PFSK-1 (cell line): Measurements from ENCODE around the gene C18orf54.

ENCODE experiments used
- FOXP2 ChIP-seq: optimal IDR thresholded peaks from 2 replicates; pipeline ENCODE3; 2011; ENCODE audit warnings: borderline replicate concordance, control low read depth, inconsistent platforms; ENCODE audit not compliant: insufficient read depth; ENCODE audit errors: extremely low read length, extremely low read depth
- POLR2AphosphoS5 ChIP-seq: IDR thresholded peaks from 2 replicates; pipeline ENCODE4 v1.6.1; 2012; ENCODE audit warnings: low read depth, mild to moderate bottlenecking, control low read depth, low read length, moderate library complexity
- SIN3A ChIP-seq: IDR thresholded peaks from 2 replicates; pipeline ENCODE4 v1.6.1; 2012; ENCODE audit warnings: mild to moderate bottlenecking, low read length, moderate library complexity, borderline replicate concordance; ENCODE audit not compliant: insufficient read depth
- TAF1 ChIP-seq: IDR thresholded peaks from 2 replicates; pipeline ENCODE4 v1.6.1; 2012; ENCODE audit warnings: low read length, control low read depth, borderline replicate concordance; ENCODE audit not compliant: insufficient read depth
- TF ChIP-seq, protein P1 (sequence below), 2 experiments: IDR thresholded peaks; 2 replicates each; pipeline versions ENCODE4 v1.6.1 to v1.8.0; 2011 to 2012; ENCODE audit warnings: low read depth in 2 of 2, low read length in 2 of 2, control low read depth in 1 of 2, inconsistent platforms in 1 of 2, mild to moderate bottlenecking in 1 of 2, moderate library complexity in 1 of 2; ENCODE audit not compliant: insufficient read depth in 1 of 2

C18orf54 gene

DNA sequence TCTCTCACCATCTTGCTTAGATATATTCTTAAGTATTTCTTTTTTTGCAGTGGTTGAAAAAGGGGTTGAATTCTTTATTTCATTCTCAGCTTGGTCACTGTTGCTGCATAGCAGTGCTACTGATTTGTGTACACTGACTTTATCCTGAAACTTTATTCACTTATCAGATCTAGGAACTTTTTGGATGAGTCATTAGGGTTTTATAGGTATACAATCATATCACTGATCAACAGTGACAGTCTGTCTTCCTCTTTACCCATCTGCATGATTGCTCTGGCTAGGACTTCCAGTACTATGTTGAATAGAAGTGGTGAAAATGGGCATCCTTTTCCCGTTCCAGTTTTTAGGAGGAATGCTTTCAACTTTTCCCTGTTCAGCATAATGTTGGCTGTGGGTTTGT is 6.5 kb upstream of the C18orf54 start:
- TF ChIP-seq TAF1 (no peak), FOXP2 (no peak), POLR2AphosphoS5 (no peak), SIN3A (no peak)
- TF ChIP-seq, protein P1, sequence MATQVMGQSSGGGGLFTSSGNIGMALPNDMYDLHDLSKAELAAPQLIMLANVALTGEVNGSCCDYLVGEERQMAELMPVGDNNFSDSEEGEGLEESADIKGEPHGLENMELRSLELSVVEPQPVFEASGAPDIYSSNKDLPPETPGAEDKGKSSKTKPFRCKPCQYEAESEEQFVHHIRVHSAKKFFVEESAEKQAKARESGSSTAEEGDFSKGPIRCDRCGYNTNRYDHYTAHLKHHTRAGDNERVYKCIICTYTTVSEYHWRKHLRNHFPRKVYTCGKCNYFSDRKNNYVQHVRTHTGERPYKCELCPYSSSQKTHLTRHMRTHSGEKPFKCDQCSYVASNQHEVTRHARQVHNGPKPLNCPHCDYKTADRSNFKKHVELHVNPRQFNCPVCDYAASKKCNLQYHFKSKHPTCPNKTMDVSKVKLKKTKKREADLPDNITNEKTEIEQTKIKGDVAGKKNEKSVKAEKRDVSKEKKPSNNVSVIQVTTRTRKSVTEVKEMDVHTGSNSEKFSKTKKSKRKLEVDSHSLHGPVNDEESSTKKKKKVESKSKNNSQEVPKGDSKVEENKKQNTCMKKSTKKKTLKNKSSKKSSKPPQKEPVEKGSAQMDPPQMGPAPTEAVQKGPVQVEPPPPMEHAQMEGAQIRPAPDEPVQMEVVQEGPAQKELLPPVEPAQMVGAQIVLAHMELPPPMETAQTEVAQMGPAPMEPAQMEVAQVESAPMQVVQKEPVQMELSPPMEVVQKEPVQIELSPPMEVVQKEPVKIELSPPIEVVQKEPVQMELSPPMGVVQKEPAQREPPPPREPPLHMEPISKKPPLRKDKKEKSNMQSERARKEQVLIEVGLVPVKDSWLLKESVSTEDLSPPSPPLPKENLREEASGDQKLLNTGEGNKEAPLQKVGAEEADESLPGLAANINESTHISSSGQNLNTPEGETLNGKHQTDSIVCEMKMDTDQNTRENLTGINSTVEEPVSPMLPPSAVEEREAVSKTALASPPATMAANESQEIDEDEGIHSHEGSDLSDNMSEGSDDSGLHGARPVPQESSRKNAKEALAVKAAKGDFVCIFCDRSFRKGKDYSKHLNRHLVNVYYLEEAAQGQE (IDR thresholded peaks at IDR 0.05; ENCODE audit: insufficient read depth in 1 of 2, low read depth in 2 of 2, low read length in 2 of 2), result no peak

DNA sequence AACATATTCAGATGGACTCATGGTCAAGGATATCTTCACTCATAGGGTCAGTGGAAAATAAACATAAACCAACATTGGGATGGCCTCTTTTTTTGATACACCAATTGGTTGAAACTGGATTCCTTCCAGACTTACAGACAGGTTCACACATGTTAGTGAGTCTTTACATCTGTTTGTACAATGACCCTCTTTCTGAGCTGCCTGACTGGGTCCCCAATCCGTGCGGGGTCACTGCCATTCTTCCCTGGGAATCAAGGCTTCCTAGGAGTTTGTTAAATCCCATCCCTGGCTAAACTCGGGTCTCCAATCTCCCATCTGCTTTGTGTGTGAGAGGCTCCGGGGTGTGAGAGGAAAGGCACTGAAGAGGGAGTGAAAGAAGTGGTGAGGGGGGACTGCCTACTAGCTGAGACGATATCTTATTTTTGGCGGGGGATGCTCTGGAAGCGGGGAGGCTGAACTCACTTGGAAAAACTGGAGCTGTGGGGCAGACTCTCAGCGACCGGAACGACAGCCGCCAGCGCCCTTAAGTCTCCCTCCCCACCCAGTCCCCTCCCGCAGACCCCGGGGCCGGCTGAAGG is 535 bp upstream of the C18orf54 start:
- TF ChIP-seq SIN3A (no peak), FOXP2 (no peak), POLR2AphosphoS5 (no peak), TAF1 (no peak)
- TF ChIP-seq, protein P1 (IDR thresholded peaks at IDR 0.05; ENCODE audit: insufficient read depth in 1 of 2, low read depth in 2 of 2, low read length in 2 of 2), result no peak

DNA sequence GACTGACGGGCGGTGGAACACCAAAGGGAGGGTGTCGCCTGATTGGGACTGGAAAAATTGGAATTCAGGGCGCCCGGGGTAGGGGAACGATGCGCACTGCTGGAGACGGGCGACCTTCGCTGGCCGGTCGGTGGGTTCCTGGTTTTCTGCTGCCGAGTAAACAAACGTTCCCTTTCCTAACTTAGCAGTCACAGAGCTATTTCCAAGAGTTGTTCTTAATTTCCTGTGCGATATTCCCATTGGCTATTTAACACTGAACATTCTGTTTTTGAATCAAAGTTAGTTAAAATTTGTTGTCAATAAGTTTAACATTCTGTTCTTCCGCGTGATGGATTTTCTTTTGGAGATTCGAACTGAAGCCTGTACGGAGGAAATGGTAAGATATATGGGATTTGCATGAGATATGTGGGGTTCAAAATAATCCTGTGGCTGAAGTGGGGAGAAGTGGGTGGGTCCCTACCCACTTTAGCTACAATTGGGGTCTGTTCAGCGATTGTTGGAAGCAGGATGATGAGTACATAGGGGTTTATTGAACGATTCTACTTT is 862 bp downstream of the C18orf54 start:
- TF ChIP-seq FOXP2 (no peak), TAF1 (no peak), SIN3A (no peak), POLR2AphosphoS5 (no peak)
- TF ChIP-seq, protein P1 (IDR thresholded peaks at IDR 0.05; ENCODE audit: insufficient read depth in 1 of 2, low read depth in 2 of 2, low read length in 2 of 2), result no peak

DNA sequence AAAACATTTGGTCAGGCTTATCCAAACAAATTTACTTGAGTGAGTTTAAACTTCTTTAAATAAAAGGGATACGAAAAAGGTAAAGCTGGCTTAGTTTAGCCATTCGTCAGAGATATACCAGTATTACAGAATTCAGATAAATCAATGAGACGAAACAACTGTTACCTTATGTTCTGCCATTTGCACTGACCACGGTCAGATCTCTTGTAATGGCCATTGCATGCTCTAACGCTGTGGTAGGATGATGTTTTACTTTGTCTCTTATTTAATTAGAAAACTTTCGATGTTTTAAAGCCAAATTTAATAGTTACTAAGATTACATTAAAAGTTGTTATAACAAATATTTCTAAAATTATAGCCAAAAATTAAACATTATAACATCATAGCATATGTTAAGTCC is 1.5 kb downstream of the C18orf54 start:
- TF ChIP-seq, protein P1 (IDR thresholded peaks at IDR 0.05; ENCODE audit: insufficient read depth in 1 of 2, low read depth in 2 of 2, low read length in 2 of 2), result no peak
- TF ChIP-seq SIN3A, result no peak
- no peak for TF ChIP-seq POLR2AphosphoS5

DNA sequence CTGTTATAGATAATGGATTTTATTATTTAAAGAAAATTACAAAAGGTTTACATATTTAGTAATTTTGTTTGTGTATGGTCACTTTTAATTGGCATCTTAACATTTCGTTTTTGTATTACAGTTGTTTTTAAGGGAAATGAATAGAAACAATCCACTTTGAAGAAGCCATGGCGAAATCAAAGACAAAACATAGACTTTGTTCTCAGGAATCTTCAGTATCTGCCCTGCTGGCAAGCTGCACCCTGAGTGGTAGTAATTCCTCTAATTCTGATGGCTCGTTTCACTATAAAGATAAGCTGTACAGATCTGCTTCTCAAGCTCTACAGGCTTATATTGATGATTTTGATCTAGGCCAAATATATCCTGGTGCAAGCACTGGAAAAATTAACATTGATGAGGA is 2.7 kb downstream of the C18orf54 start:
- TF ChIP-seq, protein P1 (IDR thresholded peaks at IDR 0.05; ENCODE audit: insufficient read depth in 1 of 2, low read depth in 2 of 2, low read length in 2 of 2), result no peak
- TF ChIP-seq POLR2AphosphoS5 (no peak), FOXP2 (no peak), TAF1 (no peak), SIN3A (no peak)
